ENCODE measurements around the gene C3orf33. TPM values are rescaled to one million over a fixed set of nuclear protein-coding genes. Genes with fewer than 3 reads are reported as not detected.
A peak's percentile ranks its signal among the peaks of the same experiment; 100 is the strongest.

Gene C3orf33
- total and polyA plus RNA-seq, 2 of the 13 experiments (the other 11 are each of a cell fraction or from before 2014, with no cell fraction given), result 9.2 to 12.6 TPM

DNA sequence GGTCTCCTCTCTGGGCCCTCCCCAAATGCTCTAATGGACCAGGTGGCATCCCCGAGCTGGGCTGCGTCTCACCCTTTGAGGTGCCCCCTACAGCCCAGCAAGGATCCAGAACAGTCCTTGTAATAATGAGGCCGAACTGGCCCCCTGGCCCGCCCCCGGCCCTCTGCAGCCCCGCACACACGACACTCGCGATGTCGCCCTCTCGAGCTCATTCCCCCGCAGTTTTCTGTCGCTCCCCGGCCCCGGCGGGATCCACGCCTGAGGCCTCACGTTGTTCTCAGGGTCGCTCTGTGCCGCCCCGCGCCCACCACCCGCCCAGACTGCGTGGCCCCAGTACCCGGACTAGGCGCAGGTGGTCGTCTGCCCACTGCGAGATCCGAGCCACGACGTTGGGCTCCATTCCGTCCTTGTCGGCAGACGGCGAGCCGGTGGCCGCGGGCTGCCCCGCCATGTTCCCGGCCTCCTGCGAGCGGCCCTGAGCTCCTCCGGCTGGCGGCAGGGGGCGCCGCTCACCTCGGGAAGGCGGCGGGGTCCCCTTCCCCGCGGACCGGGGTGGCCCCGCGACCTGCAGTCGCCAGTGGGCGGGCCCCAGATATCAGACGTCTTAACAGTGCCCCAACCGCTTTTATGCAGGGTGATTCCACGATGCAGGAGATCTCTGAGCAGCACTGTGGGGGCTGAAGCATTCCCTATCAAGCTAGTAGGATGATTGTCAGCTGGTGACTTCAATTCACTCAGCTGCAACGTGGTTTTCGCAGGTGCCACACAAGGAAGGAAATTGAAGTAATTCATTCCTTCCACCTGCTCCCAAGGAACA is at the start of gene C3orf33 (continued):
- TF ChIP-seq, protein P1, sequence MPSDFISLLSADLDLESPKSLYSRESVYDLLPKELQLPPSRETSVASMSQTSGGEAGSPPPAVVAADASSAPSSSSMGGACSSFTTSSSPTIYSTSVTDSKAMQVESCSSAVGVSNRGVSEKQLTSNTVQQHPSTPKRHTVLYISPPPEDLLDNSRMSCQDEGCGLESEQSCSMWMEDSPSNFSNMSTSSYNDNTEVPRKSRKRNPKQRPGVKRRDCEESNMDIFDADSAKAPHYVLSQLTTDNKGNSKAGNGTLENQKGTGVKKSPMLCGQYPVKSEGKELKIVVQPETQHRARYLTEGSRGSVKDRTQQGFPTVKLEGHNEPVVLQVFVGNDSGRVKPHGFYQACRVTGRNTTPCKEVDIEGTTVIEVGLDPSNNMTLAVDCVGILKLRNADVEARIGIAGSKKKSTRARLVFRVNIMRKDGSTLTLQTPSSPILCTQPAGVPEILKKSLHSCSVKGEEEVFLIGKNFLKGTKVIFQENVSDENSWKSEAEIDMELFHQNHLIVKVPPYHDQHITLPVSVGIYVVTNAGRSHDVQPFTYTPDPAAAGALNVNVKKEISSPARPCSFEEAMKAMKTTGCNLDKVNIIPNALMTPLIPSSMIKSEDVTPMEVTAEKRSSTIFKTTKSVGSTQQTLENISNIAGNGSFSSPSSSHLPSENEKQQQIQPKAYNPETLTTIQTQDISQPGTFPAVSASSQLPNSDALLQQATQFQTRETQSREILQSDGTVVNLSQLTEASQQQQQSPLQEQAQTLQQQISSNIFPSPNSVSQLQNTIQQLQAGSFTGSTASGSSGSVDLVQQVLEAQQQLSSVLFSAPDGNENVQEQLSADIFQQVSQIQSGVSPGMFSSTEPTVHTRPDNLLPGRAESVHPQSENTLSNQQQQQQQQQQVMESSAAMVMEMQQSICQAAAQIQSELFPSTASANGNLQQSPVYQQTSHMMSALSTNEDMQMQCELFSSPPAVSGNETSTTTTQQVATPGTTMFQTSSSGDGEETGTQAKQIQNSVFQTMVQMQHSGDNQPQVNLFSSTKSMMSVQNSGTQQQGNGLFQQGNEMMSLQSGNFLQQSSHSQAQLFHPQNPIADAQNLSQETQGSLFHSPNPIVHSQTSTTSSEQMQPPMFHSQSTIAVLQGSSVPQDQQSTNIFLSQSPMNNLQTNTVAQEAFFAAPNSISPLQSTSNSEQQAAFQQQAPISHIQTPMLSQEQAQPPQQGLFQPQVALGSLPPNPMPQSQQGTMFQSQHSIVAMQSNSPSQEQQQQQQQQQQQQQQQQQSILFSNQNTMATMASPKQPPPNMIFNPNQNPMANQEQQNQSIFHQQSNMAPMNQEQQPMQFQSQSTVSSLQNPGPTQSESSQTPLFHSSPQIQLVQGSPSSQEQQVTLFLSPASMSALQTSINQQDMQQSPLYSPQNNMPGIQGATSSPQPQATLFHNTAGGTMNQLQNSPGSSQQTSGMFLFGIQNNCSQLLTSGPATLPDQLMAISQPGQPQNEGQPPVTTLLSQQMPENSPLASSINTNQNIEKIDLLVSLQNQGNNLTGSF (CRISPR knock-in tag; IDR thresholded peaks at IDR 0.05), result peak; percentile 41; the same call in 1 of the 2 replicates
- TF ChIP-seq, protein P2, sequence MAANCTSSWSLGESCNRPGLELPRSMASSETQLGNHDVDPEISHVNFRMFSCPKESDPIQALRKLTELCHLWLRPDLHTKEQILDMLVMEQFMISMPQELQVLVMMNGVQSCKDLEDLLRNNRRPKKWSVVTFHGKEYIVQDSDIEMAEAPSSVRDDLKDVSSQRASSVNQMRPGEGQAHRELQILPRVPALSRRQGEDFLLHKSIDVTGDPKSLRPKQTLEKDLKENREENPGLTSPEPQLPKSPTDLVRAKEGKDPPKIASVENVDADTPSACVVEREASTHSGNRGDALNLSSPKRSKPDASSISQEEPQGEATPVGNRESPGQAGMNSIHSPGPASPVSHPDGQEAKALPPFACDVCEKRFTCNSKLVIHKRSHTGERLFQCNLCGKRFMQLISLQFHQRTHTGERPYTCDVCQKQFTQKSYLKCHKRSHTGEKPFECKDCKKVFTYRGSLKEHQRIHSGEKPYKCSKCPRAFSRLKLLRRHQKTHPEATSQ (CRISPR knock-in tag; IDR thresholded peaks at IDR 0.05; ENCODE audit: borderline replicate concordance), result peak; percentile 62; the same call in 1 of the 2 replicates
- TF ChIP-seq CHCHD3 (CRISPR knock-in tag; IDR thresholded peaks at IDR 0.05) (no peak; the same call in 1 of the 2 replicates), MLLT10 (CRISPR knock-in tag; IDR thresholded peaks at IDR 0.05) (no peak), FOXA1 (IDR thresholded peaks at IDR 0.05) (no peak), FOXA1 (CRISPR knock-in tag; IDR thresholded peaks at IDR 0.05) (no peak), ZNF850 (CRISPR knock-in tag; conservative IDR thresholded peaks at IDR 0.05) (no peak), SMARCC2 (IDR thresholded peaks at IDR 0.05) (no peak), ZBTB38 (CRISPR knock-in tag; IDR thresholded peaks at IDR 0.05) (no peak), MIXL1 (CRISPR knock-in tag; IDR thresholded peaks at IDR 0.05) (0 out of 2 replicates have a peak, but pooled peaks have one; percentile 13), ZNF20 (CRISPR knock-in tag; IDR thresholded peaks at IDR 0.05) (no peak), ATRX (CRISPR knock-in tag; IDR thresholded peaks at IDR 0.05; ENCODE audit: borderline replicate concordance) (no peak), CBFB (CRISPR knock-in tag; IDR thresholded peaks at IDR 0.05) (0 out of 2 replicates have a peak, but pooled peaks have one; percentile 18)
- TF ChIP-seq, protein P3, sequence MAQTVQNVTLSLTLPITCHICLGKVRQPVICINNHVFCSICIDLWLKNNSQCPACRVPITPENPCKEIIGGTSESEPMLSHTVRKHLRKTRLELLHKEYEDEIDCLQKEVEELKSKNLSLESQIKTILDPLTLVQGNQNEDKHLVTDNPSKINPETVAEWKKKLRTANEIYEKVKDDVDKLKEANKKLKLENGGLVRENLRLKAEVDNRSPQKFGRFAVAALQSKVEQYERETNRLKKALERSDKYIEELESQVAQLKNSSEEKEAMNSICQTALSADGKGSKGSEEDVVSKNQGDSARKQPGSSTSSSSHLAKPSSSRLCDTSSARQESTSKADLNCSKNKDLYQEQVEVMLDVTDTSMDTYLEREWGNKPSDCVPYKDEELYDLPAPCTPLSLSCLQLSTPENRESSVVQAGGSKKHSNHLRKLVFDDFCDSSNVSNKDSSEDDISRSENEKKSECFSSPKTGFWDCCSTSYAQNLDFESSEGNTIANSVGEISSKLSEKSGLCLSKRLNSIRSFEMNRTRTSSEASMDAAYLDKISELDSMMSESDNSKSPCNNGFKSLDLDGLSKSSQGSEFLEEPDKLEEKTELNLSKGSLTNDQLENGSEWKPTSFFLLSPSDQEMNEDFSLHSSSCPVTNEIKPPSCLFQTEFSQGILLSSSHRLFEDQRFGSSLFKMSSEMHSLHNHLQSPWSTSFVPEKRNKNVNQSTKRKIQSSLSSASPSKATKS (CRISPR knock-in tag; IDR thresholded peaks at IDR 0.05), result no peak
- TF ChIP-seq, protein P4, sequence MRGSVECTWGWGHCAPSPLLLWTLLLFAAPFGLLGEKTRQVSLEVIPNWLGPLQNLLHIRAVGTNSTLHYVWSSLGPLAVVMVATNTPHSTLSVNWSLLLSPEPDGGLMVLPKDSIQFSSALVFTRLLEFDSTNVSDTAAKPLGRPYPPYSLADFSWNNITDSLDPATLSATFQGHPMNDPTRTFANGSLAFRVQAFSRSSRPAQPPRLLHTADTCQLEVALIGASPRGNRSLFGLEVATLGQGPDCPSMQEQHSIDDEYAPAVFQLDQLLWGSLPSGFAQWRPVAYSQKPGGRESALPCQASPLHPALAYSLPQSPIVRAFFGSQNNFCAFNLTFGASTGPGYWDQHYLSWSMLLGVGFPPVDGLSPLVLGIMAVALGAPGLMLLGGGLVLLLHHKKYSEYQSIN (CRISPR knock-in tag; IDR thresholded peaks at IDR 0.05; ENCODE audit: borderline replicate concordance), result no peak
- TF ChIP-seq, protein P5, sequence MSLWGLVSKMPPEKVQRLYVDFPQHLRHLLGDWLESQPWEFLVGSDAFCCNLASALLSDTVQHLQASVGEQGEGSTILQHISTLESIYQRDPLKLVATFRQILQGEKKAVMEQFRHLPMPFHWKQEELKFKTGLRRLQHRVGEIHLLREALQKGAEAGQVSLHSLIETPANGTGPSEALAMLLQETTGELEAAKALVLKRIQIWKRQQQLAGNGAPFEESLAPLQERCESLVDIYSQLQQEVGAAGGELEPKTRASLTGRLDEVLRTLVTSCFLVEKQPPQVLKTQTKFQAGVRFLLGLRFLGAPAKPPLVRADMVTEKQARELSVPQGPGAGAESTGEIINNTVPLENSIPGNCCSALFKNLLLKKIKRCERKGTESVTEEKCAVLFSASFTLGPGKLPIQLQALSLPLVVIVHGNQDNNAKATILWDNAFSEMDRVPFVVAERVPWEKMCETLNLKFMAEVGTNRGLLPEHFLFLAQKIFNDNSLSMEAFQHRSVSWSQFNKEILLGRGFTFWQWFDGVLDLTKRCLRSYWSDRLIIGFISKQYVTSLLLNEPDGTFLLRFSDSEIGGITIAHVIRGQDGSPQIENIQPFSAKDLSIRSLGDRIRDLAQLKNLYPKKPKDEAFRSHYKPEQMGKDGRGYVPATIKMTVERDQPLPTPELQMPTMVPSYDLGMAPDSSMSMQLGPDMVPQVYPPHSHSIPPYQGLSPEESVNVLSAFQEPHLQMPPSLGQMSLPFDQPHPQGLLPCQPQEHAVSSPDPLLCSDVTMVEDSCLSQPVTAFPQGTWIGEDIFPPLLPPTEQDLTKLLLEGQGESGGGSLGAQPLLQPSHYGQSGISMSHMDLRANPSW (CRISPR knock-in tag; IDR thresholded peaks at IDR 0.05; ENCODE audit: borderline replicate concordance), result no peak

All from HepG2 (cell line).